Osteoblast (primary cell): ENCODE data around the gene C3orf52. TPM values are rescaled to one million over a fixed set of nuclear protein-coding genes. Genes with fewer than 3 reads are reported as not detected.
"Not testable (repeated sequence)": the region's sequence is repeated elsewhere in the genome, so short reads cannot be mapped to it uniquely, and the experiment has no call there.

Experiments used
- DNase-seq: peaks from one replicate; pipeline ENCODE4 v3.0.0; 2011; ENCODE audit warnings: low spot score, mixed read lengths; ENCODE audit not compliant: insufficient read length; ENCODE audit errors: missing footprints
- H2AFZ ChIP-seq: 2 replicates; pipeline ENCODE4 v1.6.0; 2011; ENCODE audit warnings: mild to moderate bottlenecking, low read length
- H3K27ac ChIP-seq: 2 replicates; pipeline ENCODE4 v1.5.1; 2011; ENCODE audit warnings: mild to moderate bottlenecking, low read depth, low read length, moderate library complexity
- H3K27me3 ChIP-seq: 2 replicates; pipeline ENCODE4 v1.6.0; 2012; ENCODE audit warnings: mild to moderate bottlenecking, control low read depth, inconsistent platforms, low read length, moderate library complexity; ENCODE audit not compliant: insufficient read depth
- H3K36me3 ChIP-seq: 2 replicates; pipeline ENCODE4 v1.5.1; 2011; ENCODE audit warnings: mild to moderate bottlenecking, low read length, control low read depth, moderate library complexity; ENCODE audit not compliant: insufficient read depth
- H3K4me1 ChIP-seq: 2 replicates; pipeline ENCODE4 v1.5.1; 2011; ENCODE audit warnings: mild to moderate bottlenecking, low read length, control low read depth, moderate library complexity; ENCODE audit not compliant: insufficient read depth
- H3K4me2 ChIP-seq: 2 replicates; pipeline ENCODE4 v1.6.0; 2011; ENCODE audit warnings: mild to moderate bottlenecking, low read length; ENCODE audit not compliant: insufficient read depth
- H3K4me3 ChIP-seq: fragments of 200-600 bp; sonication (generic); 3 replicates; pipeline ENCODE4 v1.5.1; 2012; ENCODE audit warnings: mild to moderate bottlenecking, low read length, inconsistent platforms; ENCODE audit not compliant: insufficient read depth
- H3K79me2 ChIP-seq: 2 replicates; pipeline ENCODE4 v1.6.0; 2012; ENCODE audit warnings: mild to moderate bottlenecking, low read length, control low read depth, inconsistent platforms; ENCODE audit not compliant: insufficient read depth
- H3K9me3 ChIP-seq: 2 replicates; pipeline ENCODE4 v1.5.1; 2011; ENCODE audit warnings: low read depth, low read length, control low read depth
- H4K20me1 ChIP-seq: 2 replicates; pipeline ENCODE4 v1.6.0; 2012; ENCODE audit warnings: mild to moderate bottlenecking, low read length, control low read depth; ENCODE audit not compliant: insufficient read depth
- CTCF ChIP-seq: IDR thresholded peaks from 2 replicates; pipeline ENCODE4 v1.5.1; 2011; ENCODE audit warnings: mild to moderate bottlenecking, low read depth, low read length, moderate library complexity; ENCODE audit errors: extremely low read depth
- total RNA-seq: library from RNA; depleted of rRNA; stranded (reverse); fragments of >200 nt; gene quantifications from 2 replicates; pipeline ENCODE4 v1.2.3, GENCODE V29; 2012

Gene C3orf52
- total RNA-seq, 1 donor: 4.0 TPM

GRCh38 chr3:112061152-112061551 is 25.0 kb upstream of the C3orf52 start:
- Histone ChIP-seq H3K36me3 (no peaks in the 10 kb centered on the region), H3K9me3 (no peaks in the 10 kb centered on the region), H3K27ac (peak overlapping the region; percentile 47), H3K4me2 (peak overlapping the region; percentile 42), H2AFZ (peak overlapping the region; percentile 23), H4K20me1 (no peaks in the 10 kb centered on the region), H3K79me2 (no peaks in the 10 kb centered on the region), H3K4me3 (no peak overlapping the region), H3K27me3 (no peaks in the 10 kb centered on the region), H3K4me1 (peaks cover 17% of the 10 kb centered on the region)
- TF ChIP-seq CTCF: no peak
- DNase-seq: peak; percentile 70

- not testable (repeated sequence) for H3K36me3 ChIP-seq, H3K79me2 ChIP-seq, H2AFZ ChIP-seq, H4K20me1 ChIP-seq, DNase-seq, H3K4me3 ChIP-seq, H3K27me3 ChIP-seq, H3K9me3 ChIP-seq, H3K27ac ChIP-seq, H3K4me2 ChIP-seq
- H3K4me1 ChIP-seq: peaks cover 20% of the 10 kb centered on the region
These were observed 13.7 kb upstream of the C3orf52 start for GRCh38 chr3:112072387-112073060.

- Histone ChIP-seq H2AFZ (peak overlapping the region; percentile 11), H4K20me1 (no peaks in the 10 kb centered on the region), H3K27me3 (no peaks in the 10 kb centered on the region), H3K4me3 (peak overlapping the region; percentile 2), H3K27ac (peak overlapping the region; percentile 89), H3K4me1 (peaks cover 20% of the 10 kb centered on the region), H3K79me2 (no peaks in the 10 kb centered on the region), H3K36me3 (no peaks in the 10 kb centered on the region), H3K4me2 (peak overlapping the region; percentile 80), H3K9me3 (no peaks in the 10 kb centered on the region)
- peak; percentile 51 for DNase-seq
- TF ChIP-seq CTCF: no peak
These were observed 12.2 kb upstream of the C3orf52 start for GRCh38 chr3:112074006-112074405.

GRCh38 chr3:112074616-112075497 is 11.3 kb upstream of the C3orf52 start:
- H3K27ac ChIP-seq: peak overlapping the region; percentile 89
- H2AFZ ChIP-seq: peak overlapping the region; percentile 26
- H3K4me3 ChIP-seq: peak overlapping the region; percentile 44
- no peaks in the 10 kb centered on the region for H3K9me3 ChIP-seq
- peaks cover 3% of the 10 kb centered on the region for H3K27me3 ChIP-seq
- peak; percentile 82 for DNase-seq
- H4K20me1 ChIP-seq: no peaks in the 10 kb centered on the region
- TF ChIP-seq CTCF: no peak
- no peaks in the 10 kb centered on the region for H3K36me3 ChIP-seq
- H3K4me1 ChIP-seq: peaks cover 20% of the 10 kb centered on the region
- H3K4me2 ChIP-seq: peak overlapping the region; percentile 80
- no peaks in the 10 kb centered on the region for H3K79me2 ChIP-seq
